GM18867 (cell line): Measurements from ENCODE around the gene MEIOSIN.
A peak's percentile ranks its signal among the peaks of the same experiment; 100 is the strongest.
"Not testable (repeated sequence)": the region's sequence is repeated elsewhere in the genome, so short reads cannot be mapped to it uniquely, and the experiment has no call there.

Experiments used
- ATAC-seq: cut with Tn5 transposase; IDR thresholded peaks from one replicate; pipeline ENCODE4 v1.9.1; 2021; ENCODE audit warnings: mild to moderate bottlenecking, moderate library complexity; ENCODE audit not compliant: unreplicated experiment

Gene MEIOSIN, protein sequence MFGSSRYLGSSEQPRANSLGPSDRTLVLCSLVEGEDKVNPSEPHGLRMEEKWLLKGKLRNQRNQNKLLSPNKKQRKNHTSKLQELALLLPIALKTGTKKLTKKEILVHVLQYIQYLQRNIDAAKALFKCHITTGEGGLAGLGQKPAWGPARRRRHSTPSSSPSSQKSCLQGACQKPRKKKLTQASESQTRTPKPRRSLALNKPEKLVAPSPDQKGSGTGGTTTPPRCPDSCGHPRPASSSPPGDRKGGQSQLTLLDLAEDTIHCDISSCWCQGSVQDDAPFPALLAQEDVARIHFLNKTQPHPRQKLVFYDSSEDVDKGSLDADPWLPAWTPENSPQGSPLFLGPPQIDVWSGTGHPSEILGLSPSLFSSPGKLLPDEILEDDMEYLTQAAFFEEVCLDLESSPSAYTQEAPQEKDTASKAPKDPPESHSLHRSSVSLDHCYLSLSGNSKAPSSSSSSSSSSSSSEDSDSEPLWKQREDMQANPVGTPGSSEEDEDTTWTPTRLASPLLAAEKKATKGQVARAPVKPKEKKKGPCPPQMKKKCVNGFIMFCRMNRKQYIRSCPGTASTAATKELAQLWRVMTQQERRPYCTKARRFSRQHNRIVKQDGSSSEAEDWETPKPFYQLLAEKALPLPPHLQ

DNA sequence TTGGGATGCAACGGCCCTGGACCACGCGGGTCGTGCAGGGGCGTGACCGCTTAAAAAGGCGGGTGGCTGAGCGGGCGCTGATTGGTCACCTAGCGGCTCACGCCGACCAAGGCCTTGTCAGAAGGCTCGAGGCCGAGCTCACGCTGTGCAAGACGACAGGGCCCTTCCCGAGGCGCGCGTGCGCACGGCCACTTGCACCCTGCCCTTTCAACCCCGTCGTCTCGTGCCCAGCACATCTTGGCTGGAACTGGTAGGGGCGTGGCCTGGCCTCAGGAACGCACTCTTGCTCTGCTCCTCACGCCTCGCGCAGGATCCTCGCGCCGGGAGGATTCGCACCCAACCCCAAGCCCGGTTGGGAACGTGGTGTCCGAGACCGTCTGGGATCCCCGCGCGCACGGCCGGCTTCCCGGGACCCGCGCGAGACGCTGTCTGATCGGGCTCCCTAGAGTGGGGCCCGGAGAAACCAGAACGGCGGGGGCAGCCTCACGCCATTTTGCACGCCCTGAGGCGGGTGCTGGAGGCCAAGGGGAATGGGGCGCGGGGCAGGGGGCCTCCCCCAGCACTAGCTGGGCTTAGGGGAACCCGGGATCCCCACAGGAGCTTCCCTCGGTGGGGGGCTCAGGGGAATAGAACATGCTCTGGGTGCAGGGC lies at the start of gene MEIOSIN:
MEIOSIN (plus strand) TSS at position 280 of the 651 bp plus-strand sequence. CDS start 1,938 bp downstream, outside the sequence.
- no peak for ATAC-seq

DNA sequence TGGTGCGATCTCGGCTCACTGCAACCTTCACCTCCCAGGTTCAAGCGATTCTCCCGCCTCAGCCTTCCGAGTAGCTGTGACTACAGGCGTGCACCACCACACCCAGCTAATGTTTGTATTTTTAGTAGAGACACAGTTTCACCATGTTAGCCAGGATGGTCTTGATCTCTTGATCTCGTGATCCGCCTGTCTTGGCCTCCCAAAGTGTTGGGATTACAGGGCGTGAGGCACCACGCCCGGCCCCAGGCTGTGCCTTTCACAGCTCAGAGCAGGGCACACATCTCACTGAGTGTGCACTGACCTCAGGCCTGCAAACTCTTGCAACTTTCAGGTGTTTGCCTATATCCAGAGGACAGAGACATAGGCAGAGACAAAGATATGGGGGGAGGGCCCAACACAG lies 48.2 kb upstream of the MEIOSIN start:
- not testable (repeated sequence) for ATAC-seq

DNA sequence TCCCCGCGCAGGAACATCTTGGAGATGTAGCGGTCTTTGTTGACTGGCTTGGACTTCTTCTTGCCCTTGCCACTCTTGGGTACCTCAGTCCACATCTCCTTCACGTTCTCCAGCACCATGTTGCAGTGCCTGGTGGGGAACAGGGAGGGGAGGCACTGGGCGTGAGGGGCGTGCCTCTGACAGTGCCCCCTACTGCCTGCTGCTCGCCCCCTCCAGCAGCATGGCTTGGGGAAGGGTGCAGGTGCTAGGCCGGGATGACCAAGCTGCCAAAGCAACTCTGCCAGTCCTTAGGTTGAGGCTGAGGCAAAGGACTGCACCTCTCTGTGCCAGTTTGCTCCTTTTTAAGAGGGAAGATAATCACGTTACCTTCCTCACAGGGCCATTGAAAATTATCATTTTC lies 45.6 kb upstream of the MEIOSIN start:
- ATAC-seq = no peak

DNA sequence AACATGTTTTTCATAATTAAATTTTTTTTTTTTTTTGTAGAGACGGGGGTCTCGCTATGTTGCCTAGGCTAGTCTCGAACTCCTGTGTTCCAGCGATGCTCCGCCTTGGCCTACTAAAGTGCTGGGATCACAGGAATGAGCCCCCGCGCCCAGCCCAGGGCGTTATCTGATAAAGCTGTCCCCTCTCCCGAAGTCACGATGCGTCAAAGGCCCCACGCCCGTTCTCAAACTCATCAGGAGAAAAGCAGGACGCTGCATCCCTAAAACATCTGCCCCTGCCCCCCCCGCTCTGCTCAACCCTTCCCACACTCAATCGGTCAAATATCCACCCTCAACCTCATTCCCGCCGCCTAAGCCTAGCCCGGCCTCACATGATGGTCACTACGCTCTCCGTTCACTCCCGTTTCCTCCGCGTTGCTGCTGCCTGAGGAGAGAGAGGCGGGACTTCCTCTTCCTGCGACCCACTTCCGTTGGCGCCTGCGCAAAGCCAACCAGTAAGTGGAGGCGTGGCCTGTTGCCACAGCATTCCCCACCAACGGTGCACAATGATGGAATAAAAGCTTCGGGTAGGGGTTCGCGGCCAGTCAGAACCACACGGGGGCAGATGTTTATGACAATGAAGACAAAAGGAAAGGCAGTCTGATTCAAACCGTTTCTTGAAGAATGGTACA lies 41.6 kb upstream of the MEIOSIN start, which contains the start of gene SNRPD2:
SNRPD2 (minus strand) TSS at position 438 of the 671 bp plus-strand sequence; CDS start at position 373, 65 bp downstream.
- ATAC-seq = peak; percentile 60

DNA sequence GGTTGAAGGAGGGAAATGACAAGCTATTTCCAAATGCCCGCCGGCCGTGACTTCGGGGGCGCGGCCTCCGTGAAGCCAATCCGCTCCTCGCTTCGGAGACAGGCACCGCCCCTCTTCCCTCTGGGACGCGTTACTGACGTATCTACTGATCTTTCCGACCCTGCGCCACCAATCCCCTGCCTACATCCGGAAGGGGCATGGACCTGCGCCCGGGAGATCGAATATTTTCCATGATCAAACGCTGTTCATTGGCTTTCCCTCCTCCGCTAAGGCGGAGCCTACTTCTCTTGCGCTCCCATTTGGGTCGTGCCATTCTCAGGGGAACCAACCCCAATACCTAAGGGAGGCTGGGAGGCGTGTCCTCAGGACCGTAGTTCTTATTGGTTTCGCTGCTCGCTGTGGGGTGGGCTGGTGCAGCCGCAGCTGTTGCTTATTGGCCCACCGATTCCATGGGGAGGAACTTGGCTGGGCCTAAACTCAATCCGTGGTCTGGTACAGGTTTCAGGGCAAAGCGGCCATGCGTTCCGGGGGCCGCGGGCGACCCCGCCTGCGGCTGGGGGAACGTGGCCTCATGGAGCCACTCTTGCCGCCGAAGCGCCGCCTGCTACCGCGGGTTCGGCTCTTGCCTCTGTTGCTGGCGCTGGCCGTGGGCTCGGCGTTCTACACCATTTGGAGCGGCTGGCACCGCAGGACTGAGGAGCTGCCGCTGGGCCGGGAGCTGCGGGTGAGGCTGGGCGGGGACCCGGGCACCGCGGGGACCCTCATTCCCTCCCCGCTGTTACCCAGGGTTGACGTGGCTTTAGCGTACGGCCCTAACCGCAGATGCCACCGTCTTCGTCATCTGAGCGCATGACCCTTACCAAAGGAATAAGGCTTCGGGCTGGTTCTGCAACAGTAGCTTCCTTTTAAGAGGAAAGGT lies 40.8 kb upstream of the MEIOSIN start, which contains the start of gene QPCTL:
QPCTL (plus strand) TSS at position 480 of the 919 bp plus-strand sequence; CDS start at position 518, 38 bp downstream.
- peak; percentile 82 for ATAC-seq

- ATAC-seq = no peak
These were observed 40.0 kb upstream of the MEIOSIN start for GRCh38 chr19:45693106-45693788.

GRCh38 chr19:45701676-45702075 lies 31.6 kb upstream of the MEIOSIN start:
- ATAC-seq = no peak

- ATAC-seq = no peak
These were observed 28.1 kb upstream of the MEIOSIN start for GRCh38 chr19:45705115-45705514.

- ATAC-seq = no peak
These were observed 27.4 kb upstream of the MEIOSIN start for GRCh38 chr19:45705710-45706415.

DNA sequence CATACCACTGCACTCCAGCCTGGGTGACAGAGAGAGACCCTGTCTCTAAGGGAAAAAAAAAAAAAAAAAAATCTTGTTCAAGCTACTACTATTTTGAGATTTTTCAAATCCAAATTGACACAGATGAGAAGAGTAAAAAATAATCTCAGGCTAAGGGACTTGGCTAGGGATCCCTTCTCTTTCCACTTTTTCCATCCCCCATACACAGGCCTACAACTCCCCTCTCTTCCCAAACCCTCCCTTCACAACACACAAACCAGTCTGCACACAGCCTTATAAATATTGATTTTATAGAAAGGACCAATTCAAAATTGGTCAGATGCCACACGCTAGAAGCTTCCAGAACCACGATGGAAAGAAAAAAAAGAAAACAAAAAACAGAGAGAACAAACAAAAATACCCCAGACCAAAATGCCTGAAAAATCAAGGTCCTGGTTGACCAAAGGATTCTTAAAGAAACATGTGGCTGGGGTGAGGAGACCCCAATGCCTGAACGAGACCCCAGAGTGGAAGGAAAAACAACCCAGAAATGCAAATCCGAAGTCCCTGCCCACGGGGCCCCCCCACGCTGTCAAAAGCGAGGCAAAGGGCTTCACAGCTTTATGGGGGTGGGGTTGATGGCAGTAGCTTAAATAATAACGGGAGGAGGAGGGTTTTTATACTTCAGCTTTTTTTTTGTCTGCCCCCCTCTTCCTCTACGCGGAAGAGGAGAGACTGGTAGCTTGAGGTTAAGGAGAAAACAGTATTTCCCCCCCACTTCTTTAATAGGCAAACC lies 22.7 kb upstream of the MEIOSIN start:
- ATAC-seq = no peak

GRCh38 chr19:45711851-45712698 lies 21.2 kb upstream of the MEIOSIN start:
- ATAC-seq = no peak

DNA sequence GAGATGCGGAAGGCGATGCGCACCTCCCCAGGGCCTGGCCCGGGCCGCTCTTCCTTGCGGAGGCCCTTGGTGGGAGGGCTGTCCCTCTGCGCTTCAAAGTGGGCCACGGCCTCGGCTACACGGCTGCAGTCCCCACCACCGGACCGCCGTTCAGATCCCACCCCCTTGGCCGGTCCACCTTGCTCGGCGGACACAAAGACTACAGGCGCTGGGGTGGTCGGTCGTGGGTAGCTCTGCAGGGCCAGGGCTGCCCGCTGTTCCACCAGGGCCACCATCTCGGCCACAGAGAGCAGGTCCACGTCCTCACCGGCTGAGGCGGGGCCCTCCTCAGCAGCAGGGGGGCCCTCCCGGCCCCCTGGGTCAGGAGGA lies 20.6 kb upstream of the MEIOSIN start:
- no peak for ATAC-seq

- ATAC-seq = no peak
These were observed 20.1 kb upstream of the MEIOSIN start for GRCh38 chr19:45713141-45713540.

DNA sequence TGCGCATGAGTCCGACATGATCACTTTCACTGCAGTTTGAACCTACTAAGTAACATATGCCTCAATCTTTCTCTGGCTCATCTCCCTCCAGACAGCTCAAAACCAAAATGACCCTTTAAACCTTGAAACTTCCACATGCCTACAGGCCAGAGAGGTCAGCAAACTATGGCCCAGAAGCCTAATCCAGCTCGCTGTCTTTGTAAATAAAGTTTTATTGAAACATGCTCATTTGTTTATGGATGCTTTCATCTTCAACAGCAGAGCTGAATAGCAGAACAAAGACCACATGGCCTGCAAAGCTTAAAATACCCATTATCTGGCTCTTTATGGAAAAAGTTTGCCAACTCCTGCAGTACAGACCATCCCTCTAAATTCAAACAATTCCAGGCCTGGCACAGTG lies 18.1 kb upstream of the MEIOSIN start:
- ATAC-seq = no peak

- no peak for ATAC-seq
These were observed 16.7 kb upstream of the MEIOSIN start for GRCh38 chr19:45716359-45717130.
